Endometrial microvascular endothelial cells (primary cell): ENCODE data around the gene FAM240A. TPM values are rescaled to one million over a fixed set of nuclear protein-coding genes. Genes with fewer than 3 reads are reported as not detected.
"Not testable (repeated sequence)": the region's sequence is repeated elsewhere in the genome, so short reads cannot be mapped to it uniquely, and the experiment has no call there.

Experiments used
- in situ Hi-C: cut with HindIII; loops from 2 replicates; pipeline ENCODE4 v1.10.0; 2017; ENCODE audit warnings: low sequenced_read_pairs, low pct_unique_long_range_greater_than_20kb; ENCODE audit errors: inconsistent ontology term
- total RNA-seq: library from RNA; depleted of rRNA; stranded (reverse); fragments of >200 nt; gene quantifications from one replicate; pipeline ENCODE4 v1.2.3, GENCODE V29; 2015; ENCODE audit errors: inconsistent ontology term

FAM240A gene
- total RNA-seq, 1 donor from 2014 or later, result not detected

GRCh38 chr3:46585799-46586693 lies 26.3 kb upstream of the FAM240A start:
- in situ Hi-C loops, result no loop called here

DNA sequence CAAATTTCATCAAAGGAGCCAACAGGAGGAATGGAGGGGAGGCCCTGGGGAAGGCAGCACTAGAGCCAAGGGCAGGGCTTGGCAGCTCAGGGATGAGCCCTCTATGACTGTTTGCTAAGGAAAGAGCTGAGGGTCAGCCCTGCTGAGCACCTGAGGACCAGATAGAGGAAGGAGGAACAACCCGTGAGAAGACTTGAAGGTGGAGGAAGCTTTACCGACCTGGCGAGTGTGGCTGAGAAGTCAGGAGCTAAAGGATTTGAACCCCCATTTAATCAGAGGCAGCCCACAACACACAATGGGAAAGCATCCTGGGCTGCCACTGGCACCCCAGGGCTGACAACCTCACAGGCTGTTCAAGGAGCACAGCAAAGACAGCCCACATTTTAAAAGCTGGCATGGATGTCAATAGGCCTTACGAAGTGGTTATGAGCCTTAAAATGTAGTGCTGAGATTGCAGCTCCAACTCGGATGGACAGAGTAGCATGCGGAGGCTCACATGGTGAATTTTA lies 25.5 kb upstream of the FAM240A start:
- in situ Hi-C loops, result no loop called here

GRCh38 chr3:46587268-46587667 lies 25.1 kb upstream of the FAM240A start:
- in situ Hi-C loops, result not testable (repeated sequence)

GRCh38 chr3:46593274-46593862 lies 19.0 kb upstream of the FAM240A start:
- in situ Hi-C loops, result no loop called here

GRCh38 chr3:46593979-46594378 lies 18.3 kb upstream of the FAM240A start:
- in situ Hi-C loops, result no loop called here

GRCh38 chr3:46594723-46595122 lies 17.6 kb upstream of the FAM240A start:
- in situ Hi-C loops, result no loop called here

DNA sequence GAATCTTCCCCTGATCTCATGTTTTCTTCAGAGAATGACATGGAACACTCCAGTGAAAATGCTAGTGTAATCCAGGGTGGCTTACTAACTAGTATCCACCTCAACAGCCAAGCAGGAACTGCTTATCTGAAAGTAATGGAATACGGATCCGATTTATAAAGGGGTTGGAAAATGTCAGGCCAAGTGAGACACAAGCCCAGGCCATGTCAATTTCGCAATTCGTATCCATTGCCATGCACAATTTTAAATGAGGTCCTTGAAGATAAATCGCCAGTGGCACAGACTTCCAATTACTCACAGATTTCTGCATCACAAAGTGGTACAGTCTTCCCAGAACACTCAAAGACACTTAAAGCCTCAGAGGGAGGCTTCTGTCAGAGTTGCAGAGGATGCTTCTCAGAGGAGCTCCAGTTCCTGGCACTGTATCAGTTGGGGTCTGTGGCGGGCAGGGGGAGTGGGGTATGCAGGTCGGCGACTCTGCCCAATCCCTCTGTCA lies 16.5 kb upstream of the FAM240A start:
- in situ Hi-C loops, result no loop called here

DNA sequence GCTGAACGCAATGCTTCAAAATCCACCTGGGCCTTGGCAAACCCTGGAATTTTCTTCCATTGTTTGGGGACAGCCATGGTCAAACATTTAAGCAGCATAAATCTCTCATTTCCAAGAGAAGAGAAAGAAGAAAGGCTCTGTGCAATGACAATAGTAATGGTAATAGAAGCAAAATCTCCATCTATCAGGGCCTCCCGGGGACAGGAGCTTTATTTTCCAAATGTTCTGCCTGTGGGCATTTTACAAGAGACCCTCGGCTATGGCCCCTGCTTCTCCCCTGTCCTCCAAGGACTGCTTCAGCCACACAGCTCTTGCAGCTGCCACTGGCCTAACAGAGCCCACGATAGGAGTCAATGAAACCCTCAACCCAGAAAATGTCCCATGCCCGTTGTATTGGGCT lies 12.7 kb upstream of the FAM240A start:
- in situ Hi-C loops, result no loop called here

GRCh38 chr3:46603446-46604046 lies 8.8 kb upstream of the FAM240A start:
- in situ Hi-C loops, result no loop called here

GRCh38 chr3:46604127-46604526 lies 8.2 kb upstream of the FAM240A start:
- in situ Hi-C loops, result no loop called here

- in situ Hi-C loops, result no loop called here
These were observed 4.7 kb upstream of the FAM240A start for GRCh38 chr3:46607603-46608028.

DNA sequence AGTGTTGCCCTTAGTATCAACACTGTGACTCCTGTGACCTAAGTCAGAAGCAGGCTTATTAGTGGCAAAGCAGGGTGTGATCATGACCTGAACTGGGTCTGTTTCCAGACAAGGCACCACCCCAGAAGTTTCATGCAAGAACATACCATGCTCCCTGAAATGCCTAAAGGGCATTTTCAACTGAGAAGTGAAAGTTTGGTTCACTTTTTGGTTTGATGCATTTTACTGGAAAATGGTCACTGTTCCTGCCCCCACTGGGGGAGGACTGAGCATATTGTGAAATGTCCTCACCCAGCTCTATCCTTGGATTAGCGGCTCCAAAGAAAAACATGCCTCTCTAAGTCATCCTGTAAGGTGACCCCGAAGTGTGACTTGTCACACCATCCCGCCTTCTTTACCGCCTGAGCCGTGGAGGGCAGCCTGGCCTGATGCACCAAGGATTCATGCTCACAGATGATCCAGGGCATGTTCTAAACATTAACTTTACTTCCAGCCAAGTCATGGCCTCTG lies 3.1 kb upstream of the FAM240A start:
- in situ Hi-C loops, result no loop called here

- in situ Hi-C loops, result no loop called here
These were observed 2.2 kb upstream of the FAM240A start for GRCh38 chr3:46609944-46610722.

DNA sequence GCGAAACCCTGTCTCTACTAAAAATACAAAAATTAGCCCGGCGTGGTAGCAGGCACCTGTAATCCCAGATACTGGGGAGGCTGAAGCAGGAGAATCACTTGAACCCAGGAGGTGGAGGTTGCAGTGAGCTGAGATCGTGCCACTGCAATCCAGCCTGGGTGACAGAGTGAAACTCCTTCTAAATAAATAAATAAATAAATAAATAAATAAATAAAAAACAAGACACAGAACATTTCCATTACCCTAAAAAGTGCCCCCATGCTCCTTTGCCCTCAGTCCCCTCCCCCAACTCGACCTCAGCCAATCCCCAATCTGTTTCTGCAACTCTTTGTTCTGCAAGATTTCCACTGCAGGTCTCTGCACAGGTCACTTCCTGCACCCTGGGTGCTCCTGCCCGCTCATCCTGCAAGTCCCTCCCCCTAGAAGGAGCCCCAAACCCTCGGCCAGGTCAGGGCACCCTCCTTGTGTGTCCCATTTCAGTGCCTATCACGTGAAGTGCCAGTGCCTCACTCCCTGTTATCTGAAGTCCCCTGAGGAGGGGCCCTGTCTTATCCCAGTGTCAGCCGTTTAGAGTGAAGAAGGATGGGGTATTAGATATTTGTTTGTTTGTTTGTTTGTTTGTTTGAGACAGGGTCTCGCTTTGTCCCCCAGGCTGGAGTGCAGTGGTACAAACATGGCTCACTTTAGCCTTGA lies 1.1 kb downstream of the FAM240A start:
- in situ Hi-C loops, result no loop called here

GRCh38 chr3:46614431-46614830 lies 2.1 kb downstream of the FAM240A start:
- in situ Hi-C loops, result no loop called here

DNA sequence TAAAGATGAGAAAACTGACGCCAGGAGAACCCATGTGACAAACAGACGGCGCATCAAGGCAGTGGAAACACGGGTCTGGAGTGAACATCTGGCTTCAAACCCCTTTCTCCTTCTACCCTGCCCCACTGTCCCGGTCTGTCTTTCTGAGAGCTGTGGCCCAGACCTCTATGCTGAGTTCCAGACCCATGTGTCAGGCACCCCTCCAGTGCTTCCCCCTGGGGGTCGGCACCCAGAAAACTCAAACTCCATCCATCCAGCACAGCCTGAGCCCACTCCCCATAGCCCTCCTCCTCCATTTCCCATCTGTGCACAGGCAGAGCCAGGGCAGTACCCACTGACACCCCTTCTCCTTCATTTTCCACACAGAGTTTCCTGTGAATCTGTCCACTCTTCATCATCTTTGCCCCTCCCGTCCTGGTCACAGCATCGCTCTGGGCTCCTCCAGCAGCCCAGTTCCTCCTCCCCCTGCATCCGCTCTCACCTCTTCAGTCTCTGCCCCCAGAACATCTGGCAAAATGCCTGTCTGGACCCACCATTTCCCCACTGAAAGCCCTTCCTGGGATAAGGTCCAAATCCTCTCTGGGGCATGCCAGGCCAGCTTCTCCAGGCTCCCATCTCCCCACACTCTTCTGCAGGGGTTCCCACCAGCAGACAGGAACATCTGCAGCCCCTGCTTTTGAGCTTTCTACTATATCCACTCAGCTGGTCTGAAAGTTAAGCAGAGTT lies 2.9 kb downstream of the FAM240A start:
- in situ Hi-C loops, result no loop called here

GRCh38 chr3:46615976-46616375 lies 3.7 kb downstream of the FAM240A start:
- in situ Hi-C loops, result no loop called here

- in situ Hi-C loops, result no loop called here
These were observed 5.6 kb downstream of the FAM240A start for GRCh38 chr3:46617941-46618340.
